Upper lobe of right lung (tissue), 1 donor: ENCODE results near the gene DENND4B. TPM values are rescaled to one million over a fixed set of nuclear protein-coding genes. Genes with fewer than 3 reads are reported as not detected.
A peak's percentile ranks its signal among the peaks of the same experiment; 100 is the strongest.

Experiments used
- ATAC-seq: fragments of 200-7000 bp; cut with Tn5 transposase; one replicate; pipeline ENCODE4 v1.9.1; 2020; ENCODE audit warnings: mild to moderate bottlenecking, moderate library complexity
- DNase-seq: peaks from one replicate; pipeline ENCODE4 v3.0.0-alpha.2; 2020
- H3K27ac ChIP-seq: fragments of 200-600 bp; one replicate; pipeline ENCODE4 v1.8.0; 2022
- H3K27me3 ChIP-seq: fragments of 200-600 bp; one replicate; pipeline ENCODE4 v1.8.0; 2022; ENCODE audit warnings: mild to moderate bottlenecking
- H3K36me3 ChIP-seq: fragments of 200-600 bp; one replicate; pipeline ENCODE4 v1.8.0; 2022
- H3K4me1 ChIP-seq: fragments of 200-600 bp; one replicate; pipeline ENCODE4 v1.8.0; 2022
- H3K4me3 ChIP-seq: fragments of 200-600 bp; one replicate; pipeline ENCODE4 v1.8.0; 2022; ENCODE audit warnings: mild to moderate bottlenecking
- H3K9me3 ChIP-seq: fragments of 200-600 bp; one replicate; pipeline ENCODE4 v1.8.0; 2022
- intact Hi-C: fragments of 100-400 bp; cut with DNase I; formaldehyde crosslinking; loops from one replicate; pipeline ENCODE4 v1.11.0; 2022
- total RNA-seq: library from RNA; stranded (reverse); fragmentation: NEBNext Ultra II Directional; extraction: Animal tissue kit (Norgen Biotek cat#: 25700); gene quantifications from one replicate; pipeline ENCODE4 v1.2.1, GENCODE V29; 2021
- TF ChIP-seq, protein P1 (sequence below): fragments of 200-600 bp; IDR thresholded peaks from one replicate; pipeline ENCODE4 v1.8.0; 2022; ENCODE audit warnings: antibody characterized with exemption
- donor health status: DM: no; HTN: yes; CAD: no; lungs with severe emphysema.

Gene DENND4B
- total RNA-seq, 1 donor from 2014 or later, result 83.7 TPM

DNA sequence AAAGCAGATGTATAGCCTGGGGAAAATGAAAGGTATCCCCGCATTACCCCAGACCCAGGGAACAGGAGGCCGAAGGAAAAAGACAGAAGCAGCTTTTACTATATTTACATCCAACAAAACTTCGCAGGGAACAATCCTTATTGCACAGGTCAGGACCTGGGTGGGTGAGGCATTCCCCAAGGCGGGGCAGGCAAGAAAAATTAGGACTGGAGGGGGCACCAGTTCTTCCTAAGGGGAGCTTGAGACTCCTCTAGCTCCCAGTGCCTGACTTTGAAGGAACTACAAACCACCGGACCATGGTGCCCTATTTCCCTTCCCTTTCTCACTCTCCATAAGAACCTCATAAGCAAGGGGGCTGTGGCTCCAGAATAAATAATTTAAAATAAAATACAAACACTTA is 17.1 kb downstream of the DENND4B start:
- no peaks in the 10 kb centered on the region for H3K4me1 ChIP-seq
- no peaks in the 10 kb centered on the region for H3K27me3 ChIP-seq
- ATAC-seq (no peak), DNase-seq (peak; percentile 13)
- peaks cover 46% of the 10 kb centered on the region for H3K36me3 ChIP-seq
- H3K4me3 ChIP-seq, result no peak overlapping the region
- TF ChIP-seq, protein P1, sequence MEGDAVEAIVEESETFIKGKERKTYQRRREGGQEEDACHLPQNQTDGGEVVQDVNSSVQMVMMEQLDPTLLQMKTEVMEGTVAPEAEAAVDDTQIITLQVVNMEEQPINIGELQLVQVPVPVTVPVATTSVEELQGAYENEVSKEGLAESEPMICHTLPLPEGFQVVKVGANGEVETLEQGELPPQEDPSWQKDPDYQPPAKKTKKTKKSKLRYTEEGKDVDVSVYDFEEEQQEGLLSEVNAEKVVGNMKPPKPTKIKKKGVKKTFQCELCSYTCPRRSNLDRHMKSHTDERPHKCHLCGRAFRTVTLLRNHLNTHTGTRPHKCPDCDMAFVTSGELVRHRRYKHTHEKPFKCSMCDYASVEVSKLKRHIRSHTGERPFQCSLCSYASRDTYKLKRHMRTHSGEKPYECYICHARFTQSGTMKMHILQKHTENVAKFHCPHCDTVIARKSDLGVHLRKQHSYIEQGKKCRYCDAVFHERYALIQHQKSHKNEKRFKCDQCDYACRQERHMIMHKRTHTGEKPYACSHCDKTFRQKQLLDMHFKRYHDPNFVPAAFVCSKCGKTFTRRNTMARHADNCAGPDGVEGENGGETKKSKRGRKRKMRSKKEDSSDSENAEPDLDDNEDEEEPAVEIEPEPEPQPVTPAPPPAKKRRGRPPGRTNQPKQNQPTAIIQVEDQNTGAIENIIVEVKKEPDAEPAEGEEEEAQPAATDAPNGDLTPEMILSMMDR, result no peak
- H3K9me3 ChIP-seq, result no peaks in the 10 kb centered on the region
- intact Hi-C loops, result loop anchor here (10.0 kb wide), 1 partner anchor 115 kb away; no protein-coding TSS in a partner anchor
- no peak overlapping the region for H3K27ac ChIP-seq

DNA sequence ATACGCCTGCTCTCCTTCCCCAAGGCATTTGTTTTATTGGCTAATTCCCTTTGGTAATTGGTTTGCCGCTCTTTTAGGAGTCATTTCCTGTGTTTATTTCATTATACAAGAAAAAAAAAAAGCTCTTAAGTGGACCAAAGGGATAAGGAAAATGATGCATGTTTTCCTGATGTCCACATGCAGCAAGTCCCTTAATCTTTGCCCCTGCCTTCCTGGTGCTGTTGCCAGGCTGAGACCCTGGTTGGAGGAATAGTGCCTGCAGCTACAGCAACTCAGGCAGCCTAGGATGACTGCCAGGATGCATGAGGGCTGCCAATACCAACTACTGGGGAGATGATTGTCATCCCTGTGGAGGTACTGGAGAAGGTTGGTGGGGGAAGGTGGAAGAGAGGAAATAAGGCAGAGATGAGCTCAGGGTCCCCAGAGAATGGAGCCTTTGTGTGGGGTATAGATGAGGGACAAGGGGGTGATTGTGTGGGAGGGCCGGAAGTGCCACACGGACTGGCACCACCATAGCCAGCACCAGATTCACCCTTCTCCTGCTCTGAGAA is 17.7 kb downstream of the DENND4B start:
- intact Hi-C loops, result loop anchor here (10.0 kb wide), 1 partner anchor 114 kb away; no protein-coding TSS in a partner anchor
- Histone ChIP-seq H3K4me1 (peaks cover 4% of the 10 kb centered on the region), H3K27me3 (no peaks in the 10 kb centered on the region), H3K36me3 (peaks cover 40% of the 10 kb centered on the region), H3K9me3 (no peaks in the 10 kb centered on the region), H3K27ac (no peak overlapping the region), H3K4me3 (no peak overlapping the region)
- peak; percentile 32 for DNase-seq
- TF ChIP-seq, protein P1, result no peak
- no peak for ATAC-seq

DNA sequence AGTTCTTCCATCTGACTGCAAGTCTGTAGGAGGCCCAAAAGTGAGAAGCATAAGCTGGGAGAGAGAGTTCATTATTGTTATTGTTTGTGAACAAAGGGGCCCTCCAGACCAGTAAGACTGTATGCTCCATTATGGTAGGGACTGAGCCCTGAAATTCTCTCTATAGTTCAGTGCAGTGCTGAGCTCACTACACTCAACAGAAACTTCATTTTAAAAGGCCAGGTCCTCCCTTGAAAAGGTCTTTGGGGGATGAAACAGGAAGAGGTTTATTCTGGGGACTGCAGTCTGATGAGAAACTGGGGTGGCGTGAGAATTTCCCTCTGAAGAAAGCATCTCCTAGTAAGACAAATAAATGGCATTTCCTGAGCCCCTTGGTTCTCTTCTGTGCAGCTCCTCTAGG is 18.3 kb downstream of the DENND4B start:
- intact Hi-C loops, result loop anchor here (10.0 kb wide), 1 partner anchor 113 kb away; no protein-coding TSS in a partner anchor
- TF ChIP-seq, protein P1, result no peak
- H3K4me3 ChIP-seq, result no peak overlapping the region
- peaks cover 34% of the 10 kb centered on the region for H3K36me3 ChIP-seq
- DNase-seq, result no peak
- H3K4me1 ChIP-seq, result peaks cover 10% of the 10 kb centered on the region
- no peaks in the 10 kb centered on the region for H3K27me3 ChIP-seq
- ATAC-seq, result no peak
- H3K9me3 ChIP-seq, result no peaks in the 10 kb centered on the region
- no peak overlapping the region for H3K27ac ChIP-seq

DNA sequence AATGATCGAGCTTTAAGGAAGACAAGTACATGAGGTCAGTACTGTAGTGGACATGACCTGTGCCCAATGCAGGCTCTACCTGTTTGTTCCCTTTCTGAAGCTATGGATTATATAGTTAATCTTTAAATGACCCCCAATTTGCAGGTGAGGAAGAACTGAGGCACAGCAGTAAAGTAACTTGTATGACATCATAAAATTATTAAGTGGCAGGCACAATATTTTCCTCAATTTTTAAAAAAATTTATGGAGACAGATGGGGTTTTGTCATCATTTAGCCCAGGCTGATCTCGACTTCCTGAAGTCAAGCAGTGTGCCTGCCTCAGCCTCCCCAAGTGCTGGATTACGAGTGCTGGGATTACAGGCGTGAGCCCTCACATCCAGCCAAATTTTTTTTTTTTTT is 20.1 kb downstream of the DENND4B start:
- intact Hi-C loops, result loop anchor here (10.0 kb wide), 1 partner anchor 112 kb away; no protein-coding TSS in a partner anchor
- H3K9me3 ChIP-seq, result no peaks in the 10 kb centered on the region

DNA sequence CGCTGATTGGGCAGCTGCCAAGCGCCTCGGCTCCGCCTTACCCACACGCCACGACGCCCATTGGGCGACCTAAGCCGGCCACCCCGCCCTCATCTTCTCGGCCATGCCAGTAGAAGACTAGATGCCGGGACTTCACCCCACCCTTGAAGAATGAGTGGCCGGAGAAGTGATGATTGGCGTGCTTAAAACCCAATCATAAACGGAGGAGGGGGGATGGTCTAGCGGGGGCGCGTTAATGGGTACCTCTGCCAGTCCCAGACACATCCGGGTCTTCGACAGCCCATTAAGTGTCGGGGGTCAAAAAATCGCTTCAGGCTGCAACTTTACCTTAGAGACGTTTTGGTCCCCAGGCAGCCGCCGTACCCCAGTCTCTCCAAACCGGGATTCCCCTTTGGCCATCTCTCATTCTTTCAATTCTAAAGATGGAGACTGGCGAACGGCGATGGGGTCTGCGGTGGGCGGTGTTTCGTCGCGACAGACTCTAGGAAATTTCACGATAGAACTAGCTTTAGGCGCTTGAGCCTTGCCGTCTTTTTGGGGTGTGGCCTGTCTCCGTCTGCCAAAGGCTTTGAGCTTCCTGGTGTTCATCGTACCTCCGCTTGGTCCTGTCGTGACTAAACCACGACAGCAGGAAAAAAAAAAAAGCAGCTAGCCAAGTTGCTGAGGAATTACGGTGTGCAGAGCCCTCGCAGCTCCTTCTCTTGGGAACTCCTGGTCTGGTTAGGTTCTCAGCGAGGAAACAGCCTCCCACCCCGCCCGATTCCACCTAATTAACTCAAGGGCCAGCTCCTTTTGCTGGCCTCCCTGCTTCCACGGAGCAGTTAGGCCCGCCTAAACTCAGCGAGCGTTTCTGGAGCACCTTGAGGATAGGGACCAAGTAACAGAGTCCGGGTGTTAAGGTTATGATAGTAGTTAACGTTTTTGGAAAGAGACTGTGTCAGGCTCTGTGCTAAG is 23.3 kb downstream of the DENND4B start, which contains the start of gene GATAD2B:
TSS of gene GATAD2B (minus strand) at position 1 of the 954 bp plus-strand sequence. CDS start 94,625 bp downstream, outside the sequence.
- DNase-seq, result peak; percentile 100
- peak; percentile 98 for ATAC-seq
- TF ChIP-seq, protein P1, result no peak
- peaks cover 31% of the 10 kb centered on the region for H3K4me1 ChIP-seq
- intact Hi-C loops, result loop anchor here (10.0 kb wide), 1 partner anchor 108 kb away; no protein-coding TSS in a partner anchor
- H3K9me3 ChIP-seq, result no peaks in the 10 kb centered on the region
- H3K36me3 ChIP-seq, result peaks cover 11% of the 10 kb centered on the region
- H3K4me3 ChIP-seq, result peak within 1 kb of the TSS; percentile 67
- H3K27ac ChIP-seq, result peak within 1 kb of the TSS; percentile 86
- H3K27me3 ChIP-seq, result no peaks in the 10 kb centered on the region

More for the DNA sequence above, 20.1 kb downstream of the DENND4B start:
- H3K36me3 ChIP-seq, result peaks cover 19% of the 10 kb centered on the region
- DNase-seq (no peak), ATAC-seq (no peak)
- no peak overlapping the region for H3K27ac ChIP-seq
- TF ChIP-seq, protein P1, result no peak
- H3K4me3 ChIP-seq, result no peak overlapping the region
- H3K4me1 ChIP-seq, result peaks cover 10% of the 10 kb centered on the region
- no peaks in the 10 kb centered on the region for H3K27me3 ChIP-seq
